PC-9 (cell line): Measurements from ENCODE around the gene USP24.

ENCODE experiments used
- CTCF ChIP-seq: fragments of 200-600 bp; sonication (generic); conservative IDR thresholded peaks from 2 replicates; pipeline ENCODE4 v1.6.1; 2017; ENCODE audit warnings: mixed run types, antibody characterized with exemption, mild to moderate bottlenecking, moderate library complexity
- EZH2 ChIP-seq: fragments of 200-600 bp; sonication (generic); IDR thresholded peaks from 2 replicates; pipeline ENCODE4 v1.8.0; 2017; ENCODE audit warnings: antibody characterized with exemption, low read depth

GRCh38 chr1:55089683-55090082, 125.5 kb downstream of the USP24 start:
- TF ChIP-seq CTCF (no peak), EZH2 (no peak)
